AG04449 (cell line): ENCODE results near the gene TMEM185B.
"Not testable (repeated sequence)": the region's sequence is repeated elsewhere in the genome, so short reads cannot be mapped to it uniquely, and the experiment has no call there.

Experiments used
- CTCF ChIA-PET: fragments of 350-600 bp; formaldehyde crosslinking; extraction: SDS; loops from one replicate; lab custom pipeline; 2021; ENCODE audit warnings: antibody characterized with exemption; lab: Yijun Ruan, JAX
- POLR2A ChIA-PET: fragments of 400-600, 350-600 bp; formaldehyde crosslinking; extraction: SDS; loops from one replicate; lab custom pipeline; 2020; ENCODE audit warnings: antibody characterized with exemption, inconsistent platforms; lab: Yijun Ruan, JAX
- DNase-seq: peaks from one replicate; pipeline ENCODE4 v3.0.0-alpha.2; 2010; ENCODE audit warnings: low read depth, low spot score
- H3K4me3 ChIP-seq: 2 replicates; pipeline ENCODE4 v1.5.1; 2011; ENCODE audit warnings: low read depth, mild to moderate bottlenecking, control low read depth, low read length
- TF ChIP-seq, protein P1 (sequence below): IDR thresholded peaks from one replicate; pipeline ENCODE4 v1.5.1; 2011; ENCODE audit warnings: mild to moderate bottlenecking, moderate library complexity, low read length, control low read depth, inconsistent platforms; ENCODE audit not compliant: insufficient read depth; ENCODE audit errors: missing control alignments

TMEM185B gene

DNA sequence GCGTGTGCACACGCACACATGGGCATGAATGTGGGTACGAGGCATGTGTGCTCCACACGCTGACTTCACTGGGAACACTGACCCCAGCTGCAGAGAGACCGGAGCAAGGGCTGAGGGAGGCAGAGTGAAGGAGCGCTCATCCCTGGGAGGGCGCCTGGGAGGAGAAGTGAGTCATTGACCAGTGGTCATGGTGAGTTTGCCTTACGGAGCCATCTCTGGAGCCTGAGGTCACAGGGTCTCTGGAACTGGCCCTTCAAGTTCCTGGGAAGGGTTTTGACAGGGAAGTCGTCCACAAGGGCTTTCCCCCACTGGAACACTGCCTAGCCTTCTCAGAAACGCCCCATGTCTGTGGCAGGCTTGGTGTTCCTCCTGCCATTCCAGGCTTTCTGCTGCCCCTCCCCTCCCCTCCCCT lies 14.3 kb upstream of the TMEM185B start:
- POLR2A ChIA-PET, result no interaction called here
- H3K4me3 ChIP-seq, result no peak overlapping the region
- DNase-seq, result no peak
- CTCF ChIA-PET, result no interaction called here
- TF ChIP-seq, protein P1, sequence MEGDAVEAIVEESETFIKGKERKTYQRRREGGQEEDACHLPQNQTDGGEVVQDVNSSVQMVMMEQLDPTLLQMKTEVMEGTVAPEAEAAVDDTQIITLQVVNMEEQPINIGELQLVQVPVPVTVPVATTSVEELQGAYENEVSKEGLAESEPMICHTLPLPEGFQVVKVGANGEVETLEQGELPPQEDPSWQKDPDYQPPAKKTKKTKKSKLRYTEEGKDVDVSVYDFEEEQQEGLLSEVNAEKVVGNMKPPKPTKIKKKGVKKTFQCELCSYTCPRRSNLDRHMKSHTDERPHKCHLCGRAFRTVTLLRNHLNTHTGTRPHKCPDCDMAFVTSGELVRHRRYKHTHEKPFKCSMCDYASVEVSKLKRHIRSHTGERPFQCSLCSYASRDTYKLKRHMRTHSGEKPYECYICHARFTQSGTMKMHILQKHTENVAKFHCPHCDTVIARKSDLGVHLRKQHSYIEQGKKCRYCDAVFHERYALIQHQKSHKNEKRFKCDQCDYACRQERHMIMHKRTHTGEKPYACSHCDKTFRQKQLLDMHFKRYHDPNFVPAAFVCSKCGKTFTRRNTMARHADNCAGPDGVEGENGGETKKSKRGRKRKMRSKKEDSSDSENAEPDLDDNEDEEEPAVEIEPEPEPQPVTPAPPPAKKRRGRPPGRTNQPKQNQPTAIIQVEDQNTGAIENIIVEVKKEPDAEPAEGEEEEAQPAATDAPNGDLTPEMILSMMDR, result no peak

DNA sequence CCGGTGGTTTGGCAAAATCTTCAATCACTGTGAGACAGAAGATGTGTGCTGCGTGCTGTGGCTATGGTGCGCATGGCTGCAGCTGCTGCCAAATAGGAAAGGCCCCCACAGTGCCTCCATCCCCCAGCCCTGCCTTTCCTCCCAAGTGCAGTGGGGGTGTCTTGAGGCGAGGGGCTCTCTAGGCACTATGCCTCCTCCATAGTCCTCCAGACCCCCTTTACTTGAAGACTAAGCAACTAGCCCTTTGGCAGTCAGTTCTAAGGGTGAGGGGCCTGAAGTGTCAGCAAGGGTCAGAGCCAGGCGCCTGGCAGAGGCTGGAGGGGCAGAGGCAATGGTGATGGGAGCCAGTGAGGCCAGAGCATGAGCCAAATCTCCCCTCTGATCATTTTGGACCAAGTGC lies 13.6 kb upstream of the TMEM185B start:
- no peak overlapping the region for H3K4me3 ChIP-seq
- CTCF ChIA-PET, result no interaction called here
- POLR2A ChIA-PET, result no interaction called here
- TF ChIP-seq, protein P1, result no peak
- no peak for DNase-seq

- DNase-seq, result no peak
- ChIA-PET POLR2A (no interaction called here), CTCF (interaction anchor here (1.1 kb wide), 1 partner anchor 11 kb away, joined by 4 read pairs; no protein-coding TSS in a partner anchor)
- no peak overlapping the region for H3K4me3 ChIP-seq
- TF ChIP-seq, protein P1, result no peak
Measured at GRCh38 chr2:120236316-120236715, 13.1 kb upstream of the TMEM185B start.

DNA sequence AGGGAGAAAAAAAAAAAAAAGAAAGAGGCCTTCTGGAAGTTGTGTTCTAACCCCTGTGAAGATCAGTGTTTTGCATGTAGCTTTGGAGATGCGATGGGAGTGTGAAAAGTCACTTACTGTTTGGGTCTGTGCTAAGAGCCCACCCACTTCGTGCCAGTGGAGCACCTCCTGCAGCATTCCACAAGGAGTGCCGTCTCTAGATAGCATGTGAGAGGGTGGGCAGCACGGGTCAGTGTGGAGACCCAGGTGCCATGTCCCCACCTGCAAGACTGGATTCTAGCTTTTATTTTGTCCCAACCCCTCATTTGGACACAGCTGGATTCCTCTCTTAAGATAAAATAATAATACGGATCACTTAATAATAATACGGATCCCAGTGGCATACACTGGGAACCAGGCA lies 12.5 kb upstream of the TMEM185B start:
- H3K4me3 ChIP-seq, result no peak overlapping the region
- TF ChIP-seq, protein P1, result no peak
- ChIA-PET CTCF (interaction anchor here (1.1 kb wide), 1 partner anchor 12 kb away, joined by 4 read pairs; no protein-coding TSS in a partner anchor), POLR2A (no interaction called here)
- no peak for DNase-seq

DNA sequence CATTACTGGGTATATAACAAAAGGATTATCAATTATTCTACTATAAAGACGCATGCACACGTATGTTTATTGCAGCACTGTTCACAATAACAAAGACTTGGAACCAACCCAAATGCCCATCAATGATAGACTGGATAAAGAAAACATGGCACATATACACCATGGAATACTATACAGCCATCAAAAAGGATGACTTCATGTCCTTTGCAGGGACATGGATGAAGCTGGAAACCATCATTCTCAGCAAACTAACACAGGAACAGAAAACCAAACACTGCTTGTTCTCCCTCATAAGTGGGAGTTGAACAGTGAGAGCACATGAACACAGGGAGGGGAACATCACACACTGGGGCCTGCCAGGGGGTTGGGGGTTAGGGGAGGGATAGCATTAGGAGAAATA lies 12.0 kb upstream of the TMEM185B start:
- POLR2A ChIA-PET, DNase-seq, H3K4me3 ChIP-seq: not testable (repeated sequence)
- CTCF ChIA-PET, result interaction anchor here (1.1 kb wide), 1 partner anchor 13 kb away, joined by 4 read pairs; no protein-coding TSS in a partner anchor

DNA sequence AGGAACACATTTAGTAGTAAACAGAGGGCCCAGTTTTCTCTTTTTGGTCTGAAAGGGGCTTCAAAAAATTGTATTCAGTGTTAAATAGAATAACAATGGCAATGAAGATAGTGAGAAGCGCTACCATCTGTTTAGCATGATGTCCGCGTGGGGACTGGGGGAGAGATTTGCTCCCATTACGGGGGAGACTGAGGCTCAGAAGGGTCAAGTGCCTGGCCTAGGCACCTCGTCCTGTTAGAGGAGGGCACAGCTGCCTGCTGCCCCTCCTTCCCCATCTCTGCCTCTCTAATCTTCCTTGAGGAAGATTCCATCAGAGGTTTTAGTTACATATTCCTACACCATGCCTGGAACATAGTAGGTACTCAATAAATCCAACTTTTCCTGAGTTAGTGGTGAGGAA lies 10.1 kb upstream of the TMEM185B start:
- TF ChIP-seq, protein P1, result no peak
- CTCF ChIA-PET, result no interaction called here
- POLR2A ChIA-PET, result no interaction called here
- no peak for DNase-seq
- no peak overlapping the region for H3K4me3 ChIP-seq

DNA sequence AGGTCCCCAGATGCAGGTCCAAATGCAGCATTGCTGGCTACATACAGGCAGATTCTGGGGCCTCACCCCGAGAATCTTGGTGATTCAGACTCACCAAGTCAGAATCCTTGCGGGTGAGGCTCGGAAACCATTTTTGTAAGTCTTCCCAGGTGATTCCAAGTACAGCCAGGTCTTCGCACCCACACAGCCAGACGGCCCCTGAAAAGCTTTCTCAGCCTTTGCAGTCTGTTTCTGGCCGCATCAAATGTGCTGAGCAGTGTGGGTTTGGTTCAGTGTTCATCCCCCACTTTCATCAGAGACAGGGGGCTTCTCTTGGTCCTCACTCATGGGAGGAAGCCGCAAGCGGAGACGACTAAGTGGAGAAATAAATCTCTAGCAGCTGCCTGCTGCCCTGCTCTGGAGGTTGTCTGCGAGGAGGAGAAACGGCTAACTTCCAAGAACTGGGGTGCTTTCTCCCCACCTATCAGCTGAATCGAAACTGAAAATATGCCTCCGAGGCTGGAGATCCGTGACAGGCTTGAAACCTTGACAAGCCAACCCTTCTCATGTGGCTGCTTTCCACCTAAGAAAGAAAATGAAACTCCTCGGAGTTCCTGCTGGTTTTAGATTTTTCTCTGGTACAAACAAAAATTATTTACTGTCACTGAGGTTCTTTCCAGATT lies 8.9 kb upstream of the TMEM185B start:
- DNase-seq, result no peak
- ChIA-PET CTCF (interaction anchor here (1.5 kb wide), 1 partner anchor 81 kb away, joined by 7 read pairs; no protein-coding TSS in a partner anchor), POLR2A (no interaction called here)
- TF ChIP-seq, protein P1, result no peak
- H3K4me3 ChIP-seq, result peak overlapping the region; percentile 32
